ENCODE results near the gene HS3ST4. TPM values are rescaled to one million over a fixed set of nuclear protein-coding genes. Genes with fewer than 3 reads are reported as not detected.

The HS3ST4 gene
- polyA plus RNA-seq, 1 donor from 2014 or later, result 13.0 TPM

- no peaks in the 10 kb centered on the region for H3K9me2 ChIP-seq (ENCODE audit: insufficient read depth, low read length)
- no peak overlapping the region for H3K4me2 ChIP-seq (ENCODE audit: low read length)
- H3K79me2 ChIP-seq (replicated peaks; ENCODE audit: insufficient read depth, low read length), result no peaks in the 10 kb centered on the region
- no peaks in the 10 kb centered on the region for H3K27me3 ChIP-seq (ENCODE audit: insufficient read depth, low read depth, low read length)
- H3F3A ChIP-seq (ENCODE audit: insufficient read depth, low read length, poor library complexity, severe bottlenecking), result no peaks in the 10 kb centered on the region
- H3K36me3 ChIP-seq (ENCODE audit: insufficient read depth, low read length), result no peaks in the 10 kb centered on the region
- no peaks in the 10 kb centered on the region for H3K9me3 ChIP-seq (ENCODE audit: low read length)
- H3K9ac ChIP-seq (ENCODE audit: low read length), result no peak overlapping the region
- H3K4me3 ChIP-seq (ENCODE audit: low read length), result no peak overlapping the region
- TF ChIP-seq CTCF (IDR thresholded peaks at IDR 0.05; ENCODE audit: poor library complexity, severe bottlenecking) (no peak), REST (IDR thresholded peaks at IDR 0.05; ENCODE audit: borderline replicate concordance) (no peak), POLR2AphosphoS5 (IDR thresholded peaks at IDR 0.05) (no peak), TAF1 (IDR thresholded peaks at IDR 0.05; ENCODE audit: low read depth) (no peak), MXI1 (conservative IDR thresholded peaks at IDR 0.05; ENCODE audit: poor library complexity, severe bottlenecking) (no peak), RAD21 (conservative IDR thresholded peaks at IDR 0.05) (no peak), EP300 (conservative IDR thresholded peaks at IDR 0.05; ENCODE audit: poor library complexity, severe bottlenecking) (no peak), EZH2 (IDR thresholded peaks at IDR 0.05; ENCODE audit: borderline replicate concordance, insufficient read depth, low read length, poor library complexity, severe bottlenecking) (no peak), SMC3 (conservative IDR thresholded peaks at IDR 0.05; ENCODE audit: poor library complexity) (no peak)
- H2AFZ ChIP-seq (ENCODE audit: low read depth, low read length), result no peak overlapping the region
- no peak overlapping the region for H3K27ac ChIP-seq (ENCODE audit: low read length)
- no peaks in the 10 kb centered on the region for H4K20me1 ChIP-seq (ENCODE audit: insufficient read depth)
Observed at GRCh38 chr16:25874196-25874595, 182.4 kb downstream of the HS3ST4 start.

- Histone ChIP-seq H3K4me2 (ENCODE audit: low read length) (no peak overlapping the region), H3K27me3 (ENCODE audit: insufficient read depth, low read depth, low read length) (no peaks in the 10 kb centered on the region), H2AFZ (ENCODE audit: low read depth, low read length) (no peak overlapping the region), H3K36me3 (ENCODE audit: insufficient read depth, low read length) (no peaks in the 10 kb centered on the region), H3K4me3 (ENCODE audit: low read length) (no peak overlapping the region), H3K9ac (ENCODE audit: low read length) (no peak overlapping the region), H3K9me3 (ENCODE audit: low read length) (no peaks in the 10 kb centered on the region), H3K9me2 (ENCODE audit: insufficient read depth, low read length) (no peaks in the 10 kb centered on the region), H3K27ac (ENCODE audit: low read length) (no peak overlapping the region), H4K20me1 (ENCODE audit: insufficient read depth) (no peaks in the 10 kb centered on the region), H3K79me2 (replicated peaks; ENCODE audit: insufficient read depth, low read length) (no peaks in the 10 kb centered on the region), H3F3A (ENCODE audit: insufficient read depth, low read length, poor library complexity, severe bottlenecking) (no peaks in the 10 kb centered on the region)
- no peak for TF ChIP-seq POLR2AphosphoS5 (IDR thresholded peaks at IDR 0.05)
- no peak for TF ChIP-seq EZH2 (IDR thresholded peaks at IDR 0.05; ENCODE audit: borderline replicate concordance, insufficient read depth, low read length, poor library complexity, severe bottlenecking)
- TF ChIP-seq CTCF (IDR thresholded peaks at IDR 0.05; ENCODE audit: poor library complexity, severe bottlenecking), result no peak
Observed at GRCh38 chr16:25875956-25876598, 184.3 kb downstream of the HS3ST4 start.

All from neural cell (in vitro differentiated cells).